NB4 (cell line): ENCODE measurements around the gene WDR1.
A peak's percentile ranks its signal among the peaks of the same experiment; 100 is the strongest.

ENCODE experiments used
- DNase-seq: peaks from one replicate; pipeline ENCODE4 v3.0.0; 2010; ENCODE audit warnings: low read depth
- H3K4me3 ChIP-seq: one replicate; pipeline ENCODE4 v1.5.1; 2011; ENCODE audit warnings: mild to moderate bottlenecking, low read depth, low read length, moderate library complexity
- MYC ChIP-seq: IDR thresholded peaks from 2 replicates; pipeline ENCODE4 v1.6.1; 2011; ENCODE audit warnings: low read depth, low read length
- POLR2A ChIP-seq: IDR thresholded peaks from 2 replicates; pipeline ENCODE4 v1.6.1; 2011; ENCODE audit warnings: mild to moderate bottlenecking; ENCODE audit not compliant: insufficient read length; ENCODE audit errors: extremely low read depth
- TF ChIP-seq, protein P1 (sequence below): IDR thresholded peaks from one replicate; pipeline ENCODE4 v1.5.1; 2012; ENCODE audit warnings: low read depth, low read length
- TF ChIP-seq, protein P2 (sequence below): IDR thresholded peaks from 2 replicates; pipeline ENCODE4 v1.6.1; 2011; ENCODE audit warnings: low read depth, low read length

The WDR1 gene

DNA sequence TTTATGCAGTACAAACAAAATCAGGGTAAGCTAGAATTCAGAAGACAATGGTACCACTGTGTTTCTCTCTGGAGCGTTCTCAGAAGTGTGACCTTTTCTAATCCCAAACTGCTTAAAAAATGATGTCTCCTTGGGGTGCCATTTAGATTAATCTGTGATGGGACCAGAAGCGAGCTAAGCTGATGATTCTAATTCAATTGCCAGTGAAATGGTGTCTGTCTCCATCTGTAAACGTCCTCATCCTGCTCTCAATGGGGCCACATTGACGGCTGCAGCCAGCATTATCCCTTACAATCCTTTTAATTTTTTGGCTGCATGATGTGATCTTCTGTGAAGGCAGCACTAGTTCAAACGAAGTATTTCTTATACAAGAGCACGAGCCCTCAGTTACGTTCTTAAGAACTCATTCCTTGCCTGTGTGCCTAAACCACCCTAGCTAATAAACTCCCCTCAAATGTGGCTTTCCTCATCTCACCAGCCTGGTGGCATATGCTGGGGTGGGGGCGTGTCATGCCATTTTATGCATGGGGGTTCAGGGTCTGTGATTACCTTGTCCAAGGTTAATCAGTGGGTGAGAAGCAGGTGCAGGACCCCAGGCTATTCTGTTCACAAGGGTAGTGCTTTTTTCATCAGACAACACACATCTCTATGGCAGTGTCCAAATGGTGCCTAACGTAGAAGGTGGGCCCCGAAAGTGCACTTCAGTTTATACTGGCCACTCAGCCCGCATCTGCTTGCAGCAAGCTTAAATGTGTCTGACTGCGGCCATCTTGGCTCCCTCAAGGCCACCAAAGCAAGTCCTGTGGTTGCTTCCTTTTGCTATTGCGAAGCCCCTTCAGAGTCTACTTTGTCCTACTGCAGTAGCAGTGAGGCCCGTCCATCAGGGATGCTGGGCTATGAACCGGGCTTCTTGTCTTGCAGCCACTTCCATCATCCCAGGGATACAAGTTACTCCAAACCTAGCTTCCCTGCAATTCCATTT is 49.6 kb downstream of the WDR1 start:
- TF ChIP-seq, protein P1, sequence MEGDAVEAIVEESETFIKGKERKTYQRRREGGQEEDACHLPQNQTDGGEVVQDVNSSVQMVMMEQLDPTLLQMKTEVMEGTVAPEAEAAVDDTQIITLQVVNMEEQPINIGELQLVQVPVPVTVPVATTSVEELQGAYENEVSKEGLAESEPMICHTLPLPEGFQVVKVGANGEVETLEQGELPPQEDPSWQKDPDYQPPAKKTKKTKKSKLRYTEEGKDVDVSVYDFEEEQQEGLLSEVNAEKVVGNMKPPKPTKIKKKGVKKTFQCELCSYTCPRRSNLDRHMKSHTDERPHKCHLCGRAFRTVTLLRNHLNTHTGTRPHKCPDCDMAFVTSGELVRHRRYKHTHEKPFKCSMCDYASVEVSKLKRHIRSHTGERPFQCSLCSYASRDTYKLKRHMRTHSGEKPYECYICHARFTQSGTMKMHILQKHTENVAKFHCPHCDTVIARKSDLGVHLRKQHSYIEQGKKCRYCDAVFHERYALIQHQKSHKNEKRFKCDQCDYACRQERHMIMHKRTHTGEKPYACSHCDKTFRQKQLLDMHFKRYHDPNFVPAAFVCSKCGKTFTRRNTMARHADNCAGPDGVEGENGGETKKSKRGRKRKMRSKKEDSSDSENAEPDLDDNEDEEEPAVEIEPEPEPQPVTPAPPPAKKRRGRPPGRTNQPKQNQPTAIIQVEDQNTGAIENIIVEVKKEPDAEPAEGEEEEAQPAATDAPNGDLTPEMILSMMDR: no peak
- TF ChIP-seq, protein P2, sequence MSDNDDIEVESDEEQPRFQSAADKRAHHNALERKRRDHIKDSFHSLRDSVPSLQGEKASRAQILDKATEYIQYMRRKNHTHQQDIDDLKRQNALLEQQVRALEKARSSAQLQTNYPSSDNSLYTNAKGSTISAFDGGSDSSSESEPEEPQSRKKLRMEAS: no peak
- TF ChIP-seq MYC: no peak
- no peak for TF ChIP-seq POLR2A
- H3K4me3 ChIP-seq: no peak overlapping the region
- DNase-seq: no peak

DNA sequence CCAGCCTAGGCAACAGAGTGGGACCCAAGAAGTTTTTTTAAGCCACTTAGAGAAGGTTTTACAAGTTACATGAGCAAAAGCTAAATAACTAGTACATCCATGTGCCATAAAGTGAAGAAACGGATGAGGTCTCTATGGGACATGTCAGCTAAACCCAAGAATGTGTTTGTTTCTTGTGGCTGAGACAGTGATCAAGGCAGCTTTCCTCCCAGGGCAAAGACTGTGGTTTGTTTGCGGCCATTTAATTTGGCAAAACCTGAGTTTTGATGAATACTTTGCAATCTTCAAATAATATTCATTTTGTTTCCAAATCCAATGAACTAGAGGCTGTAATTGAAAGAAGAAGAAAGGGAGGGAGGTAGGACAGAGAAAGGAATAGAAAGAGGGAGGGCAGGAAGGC is 50.4 kb downstream of the WDR1 start:
- no peak overlapping the region for H3K4me3 ChIP-seq
- DNase-seq: no peak
- TF ChIP-seq, protein P2: no peak
- TF ChIP-seq, protein P1: no peak
- TF ChIP-seq MYC (no peak), POLR2A (no peak)

DNA sequence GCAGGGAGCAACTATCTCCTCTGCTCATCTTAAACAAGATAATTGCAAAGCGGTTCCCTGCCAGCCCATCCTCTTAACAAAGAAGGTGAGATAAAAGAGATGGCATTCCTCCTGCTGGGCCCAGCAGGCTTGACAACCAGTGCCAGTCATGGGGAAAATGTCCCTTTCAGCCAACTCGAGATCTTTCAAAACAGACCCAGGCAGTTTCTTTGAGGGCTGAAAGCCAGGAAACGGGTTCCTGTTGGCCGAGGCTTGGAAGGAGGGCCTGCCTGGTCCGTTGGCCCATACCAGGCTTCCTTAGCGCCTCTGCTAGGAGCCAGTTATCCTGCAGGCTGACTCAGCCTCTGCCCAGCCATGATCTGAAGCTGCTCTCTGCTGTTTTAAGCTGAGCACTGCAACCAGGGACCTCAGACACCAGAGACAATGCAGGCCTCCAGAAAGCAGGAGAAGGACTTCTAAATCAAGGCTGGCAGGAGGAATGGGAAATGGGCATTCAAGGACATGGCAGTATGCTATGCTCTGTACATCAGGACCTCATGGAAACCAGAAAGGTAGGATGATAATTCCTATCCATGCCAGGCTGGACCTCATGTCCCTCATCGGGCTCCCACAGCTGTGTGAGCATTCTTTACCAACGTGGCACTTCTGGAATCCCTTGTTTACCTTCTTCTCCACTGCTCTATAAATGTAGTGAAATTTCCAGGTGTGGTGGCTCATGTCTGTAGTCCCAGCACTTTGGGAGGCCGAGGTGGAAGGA is 52.9 kb downstream of the WDR1 start:
- DNase-seq: peak; percentile 51
- H3K4me3 ChIP-seq: no peak overlapping the region
- TF ChIP-seq POLR2A: no peak
- TF ChIP-seq MYC: no peak
- TF ChIP-seq, protein P1: peak; percentile 27
- TF ChIP-seq, protein P2: no peak

DNA sequence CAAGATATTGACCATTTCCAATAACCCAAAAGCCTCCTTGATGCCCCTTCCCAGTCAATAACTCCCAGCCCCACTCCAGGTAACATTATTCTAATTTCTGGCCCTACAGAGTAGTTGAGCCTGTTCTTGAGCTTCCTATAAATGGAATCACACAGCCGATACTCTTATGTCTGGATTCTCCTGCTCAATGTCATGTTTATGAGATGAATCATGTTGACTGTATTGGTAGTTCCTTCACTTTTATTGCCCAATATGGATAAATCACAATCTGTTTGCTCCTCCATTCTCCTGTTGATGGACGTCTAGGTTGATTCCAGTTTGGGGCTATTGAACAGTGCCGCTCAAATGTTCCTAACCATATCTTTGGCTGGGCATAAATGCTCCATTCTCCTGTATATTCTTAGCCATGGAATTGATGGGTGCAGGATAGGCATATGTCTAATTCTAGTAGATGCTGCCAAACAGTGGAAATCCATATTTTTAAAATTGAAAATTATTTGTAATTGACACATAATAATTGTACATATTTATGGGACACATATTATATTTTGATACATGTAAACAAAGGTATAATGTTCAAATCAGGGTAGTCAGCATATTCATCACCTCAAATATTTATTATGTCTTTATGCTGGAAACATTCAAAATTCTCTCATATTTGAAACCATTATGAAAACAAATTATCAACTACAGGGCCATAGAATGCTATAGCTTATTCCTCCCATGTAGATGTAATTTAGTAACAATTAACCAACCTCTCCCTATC is 54.8 kb downstream of the WDR1 start:
- TF ChIP-seq POLR2A (no peak), MYC (no peak)
- TF ChIP-seq, protein P1: no peak
- TF ChIP-seq, protein P2: no peak
- no peak overlapping the region for H3K4me3 ChIP-seq
- no peak for DNase-seq

DNA sequence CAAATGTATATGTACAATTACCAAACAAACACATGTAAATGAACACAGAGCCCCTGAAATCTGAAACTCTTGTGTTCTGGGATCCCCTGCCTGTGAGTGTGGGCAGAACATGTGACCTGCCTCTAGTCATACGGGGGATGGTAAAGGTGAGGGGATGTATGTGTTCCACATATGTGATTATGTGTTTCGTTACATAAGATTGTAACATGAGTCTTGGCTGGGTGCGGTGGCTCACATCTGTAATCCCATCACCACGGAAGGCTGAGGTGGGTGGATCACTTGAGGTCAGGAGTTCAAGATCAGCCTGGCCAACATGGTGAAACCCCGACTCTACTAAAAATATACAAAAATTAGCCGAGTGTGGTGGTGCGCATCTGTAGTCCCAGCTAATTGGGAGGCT is 58.2 kb downstream of the WDR1 start:
- H3K4me3 ChIP-seq: no peak overlapping the region
- TF ChIP-seq, protein P1: no peak
- TF ChIP-seq MYC (no peak), POLR2A (no peak)
- TF ChIP-seq, protein P2: no peak
- no peak for DNase-seq
